Liver (tissue), 9 donors: ENCODE measurements around the gene ASTE1. TPM values are rescaled to one million over a fixed set of nuclear protein-coding genes. Genes with fewer than 3 reads are reported as not detected.

ENCODE experiments used
- DNase-seq: peaks from one replicate; pipeline ENCODE4 v3.0.0-alpha.2; 2017; ENCODE audit warnings: low spot score
- H3K27ac ChIP-seq, 2 donors: one replicate each; pipeline ENCODE4 v1.7.0; 2013; ENCODE audit warnings: inconsistent platforms in 2 of 2, low read length in 2 of 2, control low read depth in 1 of 2, low read depth in 1 of 2, mild to moderate bottlenecking in 1 of 2
- H3K27me3 ChIP-seq, 4 donors: one replicate each; pipeline versions ENCODE4 v1.6.1 to v1.7.0; 2013; ENCODE audit warnings: low read length in 3 of 4, inconsistent platforms in 1 of 4, mild to moderate bottlenecking in 1 of 4, moderate library complexity in 1 of 4; ENCODE audit not compliant: control insufficient read depth in 4 of 4, insufficient read depth in 4 of 4
- H3K36me3 ChIP-seq, 4 donors: one replicate each; pipeline versions ENCODE4 v1.6.1 to v1.7.0; 2013; ENCODE audit warnings: low read length in 3 of 4, mild to moderate bottlenecking in 3 of 4, low read depth in 1 of 4, moderate library complexity in 1 of 4; ENCODE audit not compliant: control insufficient read depth in 4 of 4, insufficient read depth in 3 of 4
- H3K4me1 ChIP-seq, 4 donors: one replicate each; pipeline versions ENCODE4 v1.6.1 to v1.7.0; 2013; ENCODE audit warnings: low read length in 3 of 4, mild to moderate bottlenecking in 3 of 4, moderate library complexity in 1 of 4; ENCODE audit not compliant: control insufficient read depth in 4 of 4, insufficient read depth in 4 of 4
- H3K4me3 ChIP-seq, 3 donors: one replicate each; pipeline versions ENCODE4 v1.6.1 to v1.7.0; 2013; ENCODE audit warnings: low read length in 3 of 3, control low read depth in 1 of 3, low read depth in 1 of 3, mild to moderate bottlenecking in 1 of 3
- H3K9ac ChIP-seq, 2 donors: one replicate each; pipeline ENCODE4 v1.7.0; 2013; ENCODE audit warnings: low read length in 2 of 2, mild to moderate bottlenecking in 2 of 2, moderate library complexity in 2 of 2, control low read depth in 1 of 2, low read depth in 1 of 2
- H3K9me3 ChIP-seq, 4 donors: one replicate each; pipeline versions ENCODE4 v1.6.1 to v1.7.0; 2013; ENCODE audit warnings: low read length in 3 of 4; ENCODE audit not compliant: control insufficient read depth in 4 of 4
- EGR1 ChIP-seq, 2 donors: IDR thresholded peaks; 2 replicates each; pipeline ENCODE4 v1.6.1; 2016 to 2018; ENCODE audit warnings: antibody characterized with exemption in 2 of 2, low read depth in 2 of 2
- FOXA1 ChIP-seq: IDR thresholded peaks from 2 replicates; pipeline ENCODE4 v1.6.1; 2016; ENCODE audit warnings: antibody characterized with exemption
- FOXA2 ChIP-seq: IDR thresholded peaks from 2 replicates; pipeline ENCODE4 v1.6.1; 2016; ENCODE audit warnings: antibody characterized with exemption
- HNF4A ChIP-seq, 2 donors: conservative IDR thresholded peaks; 2 replicates each; pipeline ENCODE4 v1.6.1; 2016; ENCODE audit warnings: antibody characterized with exemption in 2 of 2, mild to moderate bottlenecking in 2 of 2
- JUND ChIP-seq, 2 donors: IDR thresholded peaks; 2 replicates each; pipeline ENCODE4 v1.6.1; 2016; ENCODE audit warnings: antibody characterized with exemption in 2 of 2
- NR2F2 ChIP-seq: IDR thresholded peaks from 2 replicates; pipeline ENCODE4 v1.6.1; 2016; ENCODE audit warnings: antibody characterized with exemption
- RAD21 ChIP-seq, 2 donors: IDR thresholded peaks; 2 replicates each; pipeline ENCODE4 v1.6.1; 2016; ENCODE audit warnings: antibody characterized with exemption in 2 of 2, mild to moderate bottlenecking in 2 of 2
- SP1 ChIP-seq: IDR thresholded peaks from 2 replicates; pipeline ENCODE4 v1.6.1; 2018; ENCODE audit warnings: antibody characterized with exemption, mild to moderate bottlenecking
- WGBS: extraction: QIAGEN DNeasy Blood & Tissue Kit; methylation state at CpG from one replicate; pipeline ENCODE4 v1.1.7; 2013; 5-methylcytosine and 5-hydroxymethylcytosine counted together
- polyA plus RNA-seq, 2 donors: library from polyadenylated mRNA; stranded (reverse) in 1 of 2; unstranded in 1 of 2; fragments of 200-250 nt in 1 of 2; fragments of >200 nt in 1 of 2; fragmentation: Nextera tagmentation in 1 of 2; extraction: Ambion mirVana in 1 of 2; gene quantifications; one replicate each; pipeline versions ENCODE4 v1.2.1 to v1.2.3, GENCODE V29; 2013 to 2015
- total RNA-seq, 2 donors: library from RNA; depleted of rRNA; stranded (reverse); fragments of >200 nt; gene quantifications; one replicate each; pipeline ENCODE4 v1.2.3, GENCODE V29; 2014
- TF ChIP-seq, protein P1 (sequence below): IDR thresholded peaks from 2 replicates; pipeline ENCODE4 v1.6.1; 2016; ENCODE audit warnings: antibody characterized with exemption
- TF ChIP-seq, protein P2 (sequence below): IDR thresholded peaks from 2 replicates; pipeline ENCODE4 v1.6.1; 2016; ENCODE audit warnings: antibody characterized with exemption, mild to moderate bottlenecking
- donor health status: healthy.
- donor health status: healthy.
- donor health status: healthy.
- donor health status: healthy.
- donor health status: healthy.

The ASTE1 gene
- total and polyA plus RNA-seq, 4 donors = 2.6 to 6.0 (median 5.1) TPM

- DNase-seq = no peak
- Histone ChIP-seq H3K27ac (no peak overlapping the region), H3K9me3 (no peaks in the 10 kb centered on the region), H3K4me3 (no peak overlapping the region), H3K4me1 (no peaks in the 10 kb centered on the region), H3K9ac (no peak overlapping the region), H3K36me3 (no peaks in the 10 kb centered on the region), H3K27me3 (no peaks in the 10 kb centered on the region)
- no peak for TF ChIP-seq RAD21 (IDR thresholded peaks at IDR 0.05)
- 68% methylated on average over 4 of the region's 4 CpGs for WGBS
Observed at GRCh38 chr3:131075632-131076328, 49.2 kb upstream of the ASTE1 start.

DNA sequence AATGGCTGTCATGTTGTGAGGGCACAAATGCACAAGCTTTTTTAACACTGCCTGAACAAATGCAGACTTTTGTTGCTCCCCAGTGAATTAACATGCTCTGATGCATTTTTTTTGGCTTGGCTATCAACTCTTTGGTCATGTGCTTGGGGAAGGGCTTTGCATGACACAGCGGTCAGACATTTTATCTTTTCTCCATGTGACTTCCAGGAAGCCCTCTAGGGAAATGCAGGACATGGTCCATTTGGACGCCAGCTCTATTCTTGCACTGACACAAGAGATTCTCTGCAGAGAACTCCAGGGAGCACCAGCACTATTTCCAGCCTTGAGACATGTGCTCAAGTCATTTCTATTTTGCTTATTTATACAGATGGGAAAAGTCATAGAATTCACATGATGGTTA, 46.2 kb upstream of the ASTE1 start:
- TF ChIP-seq RAD21 (IDR thresholded peaks at IDR 0.05) (no peak), SP1 (no peak), HNF4A (conservative IDR thresholded peaks at IDR 0.05) (no peak), JUND (IDR thresholded peaks at IDR 0.05) (peak in 1 of 2 donors; percentile 19)
- TF ChIP-seq, protein P1, sequence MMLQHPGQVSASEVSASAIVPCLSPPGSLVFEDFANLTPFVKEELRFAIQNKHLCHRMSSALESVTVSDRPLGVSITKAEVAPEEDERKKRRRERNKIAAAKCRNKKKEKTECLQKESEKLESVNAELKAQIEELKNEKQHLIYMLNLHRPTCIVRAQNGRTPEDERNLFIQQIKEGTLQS = no peak
- no peaks in the 10 kb centered on the region for H3K36me3 ChIP-seq
- 68% methylated on average over 2 of the region's 2 CpGs for WGBS
- no peak for DNase-seq
- H3K9ac ChIP-seq = no peak overlapping the region
- H3K9me3 ChIP-seq = no peaks in the 10 kb centered on the region
- no peaks in the 10 kb centered on the region for H3K27me3 ChIP-seq
- H3K27ac ChIP-seq = no peak overlapping the region
- H3K4me3 ChIP-seq = no peak overlapping the region
- no peaks in the 10 kb centered on the region for H3K4me1 ChIP-seq

DNA sequence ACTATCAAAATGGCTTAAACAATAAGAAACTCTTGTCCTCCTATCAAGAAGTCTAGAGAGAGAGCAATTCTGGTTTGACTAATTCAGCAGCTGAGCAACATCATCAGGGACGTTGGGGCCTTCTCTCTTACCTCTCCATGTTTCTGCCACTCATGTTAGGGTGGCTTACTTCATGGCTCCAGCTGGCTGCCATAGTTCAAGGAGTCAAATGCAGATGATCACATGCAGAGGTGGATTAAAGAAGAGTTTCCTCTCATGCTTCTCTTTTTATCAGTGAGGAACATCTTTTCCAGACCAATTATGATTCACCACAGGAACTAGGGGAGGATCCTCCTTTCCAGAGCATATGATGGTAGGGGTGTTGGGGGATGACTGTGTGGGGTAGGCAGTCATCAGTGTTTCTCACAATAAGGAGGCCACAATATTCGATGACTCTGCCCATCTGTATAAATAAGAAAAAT, 45.5 kb upstream of the ASTE1 start:
- H3K27me3 ChIP-seq = no peaks in the 10 kb centered on the region
- DNase-seq = no peak

More for the DNA sequence above, 45.5 kb upstream of the ASTE1 start:
- TF ChIP-seq EGR1 (IDR thresholded peaks at IDR 0.05; ENCODE audit: low read depth in 2 of 2) = no peak
- TF ChIP-seq FOXA2 = no peak
- no peak for TF ChIP-seq NR2F2
- TF ChIP-seq, protein P2, sequence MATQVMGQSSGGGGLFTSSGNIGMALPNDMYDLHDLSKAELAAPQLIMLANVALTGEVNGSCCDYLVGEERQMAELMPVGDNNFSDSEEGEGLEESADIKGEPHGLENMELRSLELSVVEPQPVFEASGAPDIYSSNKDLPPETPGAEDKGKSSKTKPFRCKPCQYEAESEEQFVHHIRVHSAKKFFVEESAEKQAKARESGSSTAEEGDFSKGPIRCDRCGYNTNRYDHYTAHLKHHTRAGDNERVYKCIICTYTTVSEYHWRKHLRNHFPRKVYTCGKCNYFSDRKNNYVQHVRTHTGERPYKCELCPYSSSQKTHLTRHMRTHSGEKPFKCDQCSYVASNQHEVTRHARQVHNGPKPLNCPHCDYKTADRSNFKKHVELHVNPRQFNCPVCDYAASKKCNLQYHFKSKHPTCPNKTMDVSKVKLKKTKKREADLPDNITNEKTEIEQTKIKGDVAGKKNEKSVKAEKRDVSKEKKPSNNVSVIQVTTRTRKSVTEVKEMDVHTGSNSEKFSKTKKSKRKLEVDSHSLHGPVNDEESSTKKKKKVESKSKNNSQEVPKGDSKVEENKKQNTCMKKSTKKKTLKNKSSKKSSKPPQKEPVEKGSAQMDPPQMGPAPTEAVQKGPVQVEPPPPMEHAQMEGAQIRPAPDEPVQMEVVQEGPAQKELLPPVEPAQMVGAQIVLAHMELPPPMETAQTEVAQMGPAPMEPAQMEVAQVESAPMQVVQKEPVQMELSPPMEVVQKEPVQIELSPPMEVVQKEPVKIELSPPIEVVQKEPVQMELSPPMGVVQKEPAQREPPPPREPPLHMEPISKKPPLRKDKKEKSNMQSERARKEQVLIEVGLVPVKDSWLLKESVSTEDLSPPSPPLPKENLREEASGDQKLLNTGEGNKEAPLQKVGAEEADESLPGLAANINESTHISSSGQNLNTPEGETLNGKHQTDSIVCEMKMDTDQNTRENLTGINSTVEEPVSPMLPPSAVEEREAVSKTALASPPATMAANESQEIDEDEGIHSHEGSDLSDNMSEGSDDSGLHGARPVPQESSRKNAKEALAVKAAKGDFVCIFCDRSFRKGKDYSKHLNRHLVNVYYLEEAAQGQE = no peak
- no peak for TF ChIP-seq FOXA1
- TF ChIP-seq, protein P1 = no peak
- TF ChIP-seq HNF4A (conservative IDR thresholded peaks at IDR 0.05) = no peak
- TF ChIP-seq SP1 = no peak
- WGBS = 63% methylated on average over 2 of the region's 2 CpGs
- Histone ChIP-seq H3K36me3 (no peaks in the 10 kb centered on the region), H3K9me3 (no peaks in the 10 kb centered on the region), H3K4me1 (no peaks in the 10 kb centered on the region), H3K4me3 (no peak overlapping the region), H3K9ac (no peak overlapping the region), H3K27ac (no peak overlapping the region)
